ENCODE data around the gene FZD7.

GRCh38 chr2:202044777-202045176 is 11.1 kb downstream of the FZD7 start:
- TF ChIP-seq CTCF (IDR thresholded peaks at IDR 0.05; ENCODE audit: borderline replicate concordance, extremely low read depth, low read length, poor library complexity, severe bottlenecking) (no peak), EZH2 (IDR thresholded peaks at IDR 0.05; ENCODE audit: borderline replicate concordance, low read depth, low read length, severe bottlenecking) (no peak)
